Mesodermal cell (in vitro differentiated cells): ENCODE results near the gene CGREF1.
"Not testable (repeated sequence)": the region's sequence is repeated elsewhere in the genome, so short reads cannot be mapped to it uniquely, and the experiment has no call there.

ENCODE experiments used
- H3K27ac ChIP-seq: 2 replicates; pipeline ENCODE4 v1.7.0; 2013; ENCODE audit warnings: mild to moderate bottlenecking, low read depth, low read length, moderate library complexity; ENCODE audit not compliant: severe bottlenecking
- H3K36me3 ChIP-seq: 2 replicates; pipeline ENCODE4 v1.7.1; 2013; ENCODE audit warnings: mild to moderate bottlenecking, low read length, moderate library complexity; ENCODE audit not compliant: control insufficient read depth, insufficient read depth
- H3K4me1 ChIP-seq: one replicate; pipeline ENCODE4 v1.7.1; 2013; ENCODE audit warnings: mild to moderate bottlenecking, low read length; ENCODE audit not compliant: insufficient read depth, control insufficient read depth, poor library complexity, severe bottlenecking
- H3K4me3 ChIP-seq: 2 replicates; pipeline ENCODE4 v1.7.0; 2013; ENCODE audit warnings: low read length, control low read depth, mild to moderate bottlenecking; ENCODE audit not compliant: insufficient read depth, poor library complexity, severe bottlenecking; ENCODE audit errors: extremely low read depth
- H3K9me3 ChIP-seq: 2 replicates; pipeline ENCODE4 v1.7.1; 2013; ENCODE audit warnings: mild to moderate bottlenecking, low read length, moderate library complexity; ENCODE audit not compliant: control insufficient read depth
- WGBS, 2 experiments: methylation state at CpG; one replicate each; pipeline ENCODE4 v1.1.5; 2013; ENCODE audit warnings: missing lambda C conversion rate in 2 of 2; ENCODE audit not compliant: insufficient coverage in 2 of 2; 5-methylcytosine and 5-hydroxymethylcytosine counted together

The CGREF1 gene

DNA sequence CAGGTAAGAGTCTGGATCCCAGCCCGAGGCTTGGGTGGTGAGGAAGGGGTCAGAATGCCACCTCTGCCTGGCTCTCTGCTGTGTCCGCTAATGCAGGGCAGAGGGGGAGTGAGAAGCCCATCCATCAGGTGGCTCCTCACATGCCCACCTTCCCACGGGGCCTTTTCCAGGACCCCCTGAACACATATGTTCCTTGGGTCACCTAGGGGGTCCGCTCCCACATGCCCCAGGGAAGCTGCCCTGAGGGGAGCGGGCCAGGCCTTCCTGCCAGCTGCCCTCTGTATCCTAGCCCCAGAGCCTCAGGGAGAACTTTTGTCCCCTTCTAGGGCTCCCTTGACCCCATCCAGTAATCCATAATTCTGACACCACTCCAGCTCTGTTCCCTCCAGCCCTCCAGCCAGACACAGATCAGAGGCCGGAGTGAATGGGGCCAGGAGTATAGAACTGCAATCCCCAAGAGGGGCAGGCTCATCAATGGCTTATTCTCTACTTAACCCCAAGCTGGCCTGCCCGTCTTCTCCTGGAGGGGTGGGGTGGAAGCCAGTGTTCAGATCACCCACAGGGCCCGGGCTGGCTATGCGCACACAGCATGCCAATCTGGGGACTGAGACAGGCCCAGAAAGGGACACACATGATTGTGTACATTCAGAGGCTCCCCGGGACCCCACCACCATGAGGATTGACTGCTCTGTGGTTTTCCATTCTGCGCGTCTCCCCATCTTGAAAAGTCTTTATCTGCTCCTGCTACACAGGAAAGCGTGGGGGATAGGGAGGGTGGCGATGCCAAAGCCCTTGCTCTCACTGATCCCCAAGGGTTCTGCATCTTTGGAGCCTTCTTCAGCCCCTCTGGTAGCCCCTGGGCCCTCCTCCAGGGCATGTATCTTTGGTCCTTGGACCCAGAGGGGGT is 39.4 kb downstream of the CGREF1 start:
- peaks cover 6% of the 10 kb centered on the region for H3K4me1 ChIP-seq
- no peak overlapping the region for H3K27ac ChIP-seq
- no peaks in the 10 kb centered on the region for H3K9me3 ChIP-seq
- H3K36me3 ChIP-seq = no peaks in the 10 kb centered on the region
- no peak overlapping the region for H3K4me3 ChIP-seq
- WGBS, 2 experiments = 92 to 94% methylated on average over 11 to 12 of the region's 14 CpGs

GRCh38 chr2:27078267-27079194 is 40.4 kb downstream of the CGREF1 start, which contains the start of gene EMILIN1:
TSS of gene EMILIN1 (plus strand) at chr2:27078615. CDS start at chr2:27079066, 451 bp downstream.
- H3K36me3 ChIP-seq = no peaks in the 10 kb centered on the region
- H3K9me3 ChIP-seq = no peaks in the 10 kb centered on the region
- H3K4me1 ChIP-seq = no peaks in the 10 kb centered on the region
- no peak within 1 kb of the TSS for H3K4me3 ChIP-seq
- H3K27ac ChIP-seq = peak within 1 kb of the TSS; percentile 64
- WGBS, 2 experiments = 74 to 75% methylated on average over 27 to 34 of the region's 41 CpGs

- WGBS, 2 experiments = 88 to 91% methylated on average over 5 to 7 of the region's 7 CpGs
- Histone ChIP-seq H3K4me1 (peaks cover 3% of the 10 kb centered on the region), H3K9me3 (no peaks in the 10 kb centered on the region), H3K36me3 (no peaks in the 10 kb centered on the region), H3K4me3 (no peak overlapping the region), H3K27ac (no peak overlapping the region)
These were observed 41.7 kb downstream of the CGREF1 start for GRCh38 chr2:27077231-27077630.

- Histone ChIP-seq H3K36me3 (no peaks in the 10 kb centered on the region), H3K4me1 (peaks cover 3% of the 10 kb centered on the region), H3K4me3 (no peak overlapping the region), H3K27ac (no peak overlapping the region), H3K9me3 (no peaks in the 10 kb centered on the region)
- 100% methylated on average over 4 of the region's 4 CpGs for WGBS, 2 experiments
These were observed 42.6 kb downstream of the CGREF1 start for GRCh38 chr2:27076323-27076722.

- not testable (repeated sequence) for H3K4me3 ChIP-seq, H3K27ac ChIP-seq, H3K9me3 ChIP-seq, H3K4me1 ChIP-seq, H3K36me3 ChIP-seq
- 100% methylated on average over 1 to 6 of the region's 6 CpGs for WGBS, 2 experiments
These were observed 43.4 kb downstream of the CGREF1 start for GRCh38 chr2:27075566-27075871.

- Histone ChIP-seq H3K9me3 (no peaks in the 10 kb centered on the region), H3K4me3 (no peak overlapping the region), H3K4me1 (peaks cover 9% of the 10 kb centered on the region), H3K36me3 (peaks cover 9% of the 10 kb centered on the region), H3K27ac (no peak overlapping the region)
- WGBS, 2 experiments = 92 to 98% methylated on average over 3 to 4 of the region's 4 CpGs
These were observed 44.0 kb downstream of the CGREF1 start for GRCh38 chr2:27074738-27075565.

- Histone ChIP-seq H3K27ac (no peak overlapping the region), H3K9me3 (no peaks in the 10 kb centered on the region), H3K4me1 (peaks cover 16% of the 10 kb centered on the region), H3K4me3 (no peak overlapping the region), H3K36me3 (peaks cover 20% of the 10 kb centered on the region)
- WGBS, 2 experiments = 83 to 95% methylated on average over 2 of the region's 2 CpGs
These were observed 45.1 kb downstream of the CGREF1 start for GRCh38 chr2:27073782-27074181.

- Histone ChIP-seq H3K4me3 (peak overlapping the region; percentile 98), H3K27ac (peak overlapping the region; percentile 90), H3K36me3 (peaks cover 29% of the 10 kb centered on the region), H3K9me3 (no peaks in the 10 kb centered on the region), H3K4me1 (peaks cover 16% of the 10 kb centered on the region)
- 59 to 75% methylated on average over 2 to 3 of the region's 5 CpGs for WGBS, 2 experiments
These were observed 46.0 kb downstream of the CGREF1 start for GRCh38 chr2:27072920-27073319.

GRCh38 chr2:27071990-27072830 is 46.7 kb downstream of the CGREF1 start:
- Histone ChIP-seq H3K4me3 (peak overlapping the region; percentile 98), H3K27ac (peak overlapping the region; percentile 90), H3K9me3 (no peaks in the 10 kb centered on the region), H3K4me1 (peaks cover 16% of the 10 kb centered on the region), H3K36me3 (peaks cover 36% of the 10 kb centered on the region)
- 3 to 9% methylated on average over 10 to 13 of the region's 34 CpGs for WGBS, 2 experiments
